HL-60/S4 treated with phorbol 12-myristate 13-acetate at 8.2 ng/mL for 4 days and 3 days (cell line): Measurements from ENCODE around the gene KLHL28.

Experiments
- in situ Hi-C: fragments of 300-500 bp; cut with MboI; formaldehyde crosslinking; loops from 2 replicates; pipeline ENCODE4 v1.15.0; 2022; ENCODE audit warnings: low sequenced_read_pairs

KLHL28 gene, protein sequence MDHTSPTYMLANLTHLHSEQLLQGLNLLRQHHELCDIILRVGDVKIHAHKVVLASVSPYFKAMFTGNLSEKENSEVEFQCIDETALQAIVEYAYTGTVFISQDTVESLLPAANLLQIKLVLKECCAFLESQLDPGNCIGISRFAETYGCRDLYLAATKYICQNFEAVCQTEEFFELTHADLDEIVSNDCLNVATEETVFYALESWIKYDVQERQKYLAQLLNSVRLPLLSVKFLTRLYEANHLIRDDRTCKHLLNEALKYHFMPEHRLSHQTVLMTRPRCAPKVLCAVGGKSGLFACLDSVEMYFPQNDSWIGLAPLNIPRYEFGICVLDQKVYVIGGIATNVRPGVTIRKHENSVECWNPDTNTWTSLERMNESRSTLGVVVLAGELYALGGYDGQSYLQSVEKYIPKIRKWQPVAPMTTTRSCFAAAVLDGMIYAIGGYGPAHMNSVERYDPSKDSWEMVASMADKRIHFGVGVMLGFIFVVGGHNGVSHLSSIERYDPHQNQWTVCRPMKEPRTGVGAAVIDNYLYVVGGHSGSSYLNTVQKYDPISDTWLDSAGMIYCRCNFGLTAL

GRCh38 chr14:44961554-44962333 lies at the start of gene KLHL28, which contains the start of gene TOGARAM1:
KLHL28 (minus strand) TSS chr14:44961947; CDS start chr14:44945928, 16,019 bp downstream.
TOGARAM1 (plus strand) TSS chr14:44962190; CDS start chr14:44962422, 232 bp downstream.
- in situ Hi-C loops = no loop called here

GRCh38 chr14:45003924-45004323 lies 42.2 kb upstream of the KLHL28 start:
- in situ Hi-C loops = no loop called here

DNA sequence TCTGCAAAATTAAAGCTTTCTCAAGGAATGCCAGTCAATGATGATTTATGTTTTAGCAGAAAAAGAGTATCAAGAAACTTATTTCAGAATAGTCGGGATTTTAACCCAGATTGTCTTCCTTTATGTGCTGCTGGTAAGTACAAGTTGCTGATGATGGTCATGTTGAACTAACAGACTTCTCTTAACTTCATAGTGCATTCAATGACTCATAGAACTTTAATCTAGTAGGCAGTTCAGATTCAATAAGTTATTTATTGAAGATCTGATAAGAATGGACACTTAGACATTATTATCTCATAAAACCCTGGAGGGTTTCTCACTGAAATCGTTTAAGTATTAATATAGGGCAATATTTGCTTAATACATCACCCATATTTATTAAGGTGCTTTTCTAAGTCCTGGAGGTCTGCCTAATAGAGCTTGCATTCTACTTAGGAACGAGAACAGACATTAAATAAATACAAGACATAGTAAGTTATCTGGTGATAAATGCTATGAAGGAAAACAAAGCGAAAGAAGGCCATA lies 34.1 kb upstream of the KLHL28 start:
- in situ Hi-C loops = no loop called here

- in situ Hi-C loops = no loop called here
Measured at GRCh38 chr14:44995196-44995595, 33.4 kb upstream of the KLHL28 start.

- in situ Hi-C loops = no loop called here
Measured at GRCh38 chr14:44990533-44990932, 28.8 kb upstream of the KLHL28 start.

GRCh38 chr14:44989497-44990440 lies 28.0 kb upstream of the KLHL28 start:
- in situ Hi-C loops = no loop called here

DNA sequence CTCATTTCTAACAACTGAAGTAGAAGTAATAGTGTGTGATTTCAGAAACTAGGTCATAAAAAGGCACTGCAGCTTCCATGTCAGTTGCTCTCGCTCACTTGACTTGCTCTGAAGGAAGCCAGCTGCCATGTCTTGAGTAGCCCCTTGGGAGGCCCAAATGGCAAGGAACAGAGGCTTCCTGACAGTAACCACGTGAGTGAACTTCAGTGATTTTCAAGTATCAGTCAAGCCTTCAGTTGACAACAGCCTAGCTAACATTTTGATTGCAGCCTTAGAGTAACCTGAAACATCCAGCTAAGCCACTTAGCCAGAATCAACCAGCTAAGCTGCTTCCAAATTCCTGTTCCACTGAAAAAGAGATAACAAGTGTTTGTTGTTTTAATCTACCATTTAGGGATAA lies 26.9 kb upstream of the KLHL28 start:
- in situ Hi-C loops = no loop called here

GRCh38 chr14:44982594-44982993 lies 20.8 kb upstream of the KLHL28 start:
- in situ Hi-C loops = no loop called here

GRCh38 chr14:44981198-44981597 lies 19.5 kb upstream of the KLHL28 start:
- in situ Hi-C loops = no loop called here

- in situ Hi-C loops = no loop called here
Measured at GRCh38 chr14:44979740-44980356, 18.1 kb upstream of the KLHL28 start.

GRCh38 chr14:44979273-44979672 lies 17.5 kb upstream of the KLHL28 start:
- in situ Hi-C loops = no loop called here

GRCh38 chr14:44971459-44971858 lies 9.7 kb upstream of the KLHL28 start:
- in situ Hi-C loops = no loop called here

DNA sequence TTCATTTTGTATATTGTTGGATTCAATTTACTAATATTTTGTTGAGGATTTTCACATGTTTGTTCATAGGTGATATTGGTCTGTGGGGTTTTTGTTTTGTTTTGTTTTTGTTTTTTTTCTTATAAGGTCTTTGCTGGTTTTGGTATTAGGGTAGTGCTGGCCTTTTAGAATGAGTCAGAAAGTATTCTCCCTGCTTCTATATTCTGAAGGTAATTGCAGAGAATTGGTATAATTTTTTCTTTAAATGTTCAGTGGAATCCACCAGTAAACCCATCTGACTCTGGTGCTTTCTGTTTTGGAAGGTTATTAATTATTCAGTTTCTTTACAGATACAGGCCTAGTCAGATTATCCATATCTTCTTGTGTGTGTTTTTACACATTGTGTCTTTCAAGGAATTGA lies 9.2 kb upstream of the KLHL28 start:
- in situ Hi-C loops = no loop called here

- in situ Hi-C loops = no loop called here
Measured at GRCh38 chr14:44968714-44969113, 7.0 kb upstream of the KLHL28 start.

GRCh38 chr14:44966601-44967336 lies 5.0 kb upstream of the KLHL28 start:
- in situ Hi-C loops = no loop called here

- in situ Hi-C loops = no loop called here
Measured at GRCh38 chr14:44963775-44964380, 2.1 kb upstream of the KLHL28 start.

DNA sequence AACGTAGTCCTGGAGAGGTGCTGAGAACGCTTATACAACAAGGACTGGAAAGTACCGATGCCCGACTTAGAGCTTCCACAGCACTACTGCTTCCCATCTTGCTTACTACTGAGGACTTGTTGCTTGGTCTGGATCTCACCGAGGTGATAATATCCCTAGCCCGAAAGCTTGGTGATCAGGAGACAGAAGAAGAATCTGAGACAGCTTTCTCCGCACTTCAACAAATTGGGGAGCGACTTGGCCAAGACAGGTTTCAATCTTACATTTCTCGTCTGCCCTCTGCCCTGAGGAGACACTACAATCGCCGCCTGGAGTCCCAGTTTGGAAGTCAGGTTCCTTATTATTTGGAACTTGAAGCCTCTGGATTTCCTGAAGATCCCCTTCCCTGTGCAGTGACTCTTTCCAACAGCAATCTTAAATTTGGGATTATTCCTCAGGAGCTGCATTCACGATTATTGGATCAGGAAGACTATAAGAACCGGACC lies 1.3 kb upstream of the KLHL28 start:
- in situ Hi-C loops = no loop called here

GRCh38 chr14:44962334-44963043 lies 742 bp upstream of the KLHL28 start:
- in situ Hi-C loops = no loop called here
